Activated T-helper 1 cell treated with anti-CD3 and anti-CD28 coated beads, Interleukin-2, amount 50 U/mL, for 16 hours (primary cell): ENCODE measurements around the gene SLC23A2.
"Not testable (repeated sequence)": the region's sequence is repeated elsewhere in the genome, so short reads cannot be mapped to it uniquely, and the experiment has no call there.

Experiments
- DNase-seq, 2 donors: peaks; one replicate each; pipeline ENCODE4 v3.0.0-alpha.2; 2020; ENCODE audit warnings: low read depth in 1 of 2, low spot score in 1 of 2

SLC23A2 gene

DNA sequence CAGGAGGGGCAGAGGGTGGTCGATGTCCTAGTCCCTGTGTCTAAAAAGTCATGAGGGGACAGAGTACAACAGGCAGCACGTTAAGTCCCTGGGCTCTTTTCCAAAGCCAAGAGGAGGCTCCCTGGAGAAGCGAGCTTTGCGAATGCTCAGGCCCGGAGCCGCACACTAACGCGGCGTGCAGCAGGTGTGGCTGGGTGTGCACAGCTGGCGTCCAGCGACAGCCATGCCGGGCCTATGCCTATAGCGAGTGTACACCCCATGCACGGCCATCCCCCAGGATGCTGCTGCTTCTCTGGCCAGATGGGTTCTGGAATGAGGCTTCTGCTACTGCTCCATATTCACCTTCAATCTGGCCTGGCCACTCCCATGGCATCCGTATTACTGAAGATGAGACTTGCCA, 148.3 kb downstream of the SLC23A2 start:
- no peak for DNase-seq

DNA sequence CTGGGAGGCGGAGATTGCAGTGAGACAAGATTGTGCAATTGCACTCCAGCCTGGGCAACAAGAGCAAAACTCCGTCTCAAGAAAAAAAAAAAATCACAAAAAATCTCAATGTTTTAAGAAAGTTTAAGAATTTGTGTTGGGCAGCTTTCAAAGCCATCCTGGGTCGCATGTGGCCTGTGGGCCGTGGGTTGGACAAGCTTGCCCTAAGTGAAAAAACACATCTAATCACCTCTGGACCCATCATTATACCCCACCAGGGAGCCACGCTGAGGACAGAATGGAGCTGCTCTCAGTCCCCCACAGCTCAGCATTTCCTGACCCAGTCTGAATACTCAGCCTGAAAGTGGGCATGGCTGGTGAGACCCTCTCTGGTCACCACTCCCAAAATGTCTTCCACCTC, 150.3 kb downstream of the SLC23A2 start:
- no peak for DNase-seq

DNA sequence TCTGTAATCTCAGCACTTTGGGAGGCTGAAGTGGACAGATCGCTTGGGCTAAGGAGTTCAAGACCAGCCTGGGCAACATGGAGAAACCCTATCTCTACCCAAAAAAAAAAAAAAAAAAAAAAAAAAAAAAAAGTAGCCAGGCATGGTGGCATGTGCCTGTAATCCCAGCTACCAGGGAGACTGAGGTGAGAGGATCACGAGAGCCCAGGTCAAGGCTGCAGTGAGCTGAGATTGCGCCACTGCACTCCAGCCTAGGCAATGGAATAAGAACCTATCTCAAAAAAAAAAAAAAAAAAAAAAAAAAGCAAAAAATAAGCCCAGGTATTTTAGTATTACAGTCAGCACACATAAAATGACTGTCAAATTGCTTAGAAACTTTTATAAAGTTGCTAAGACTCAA, 152.5 kb downstream of the SLC23A2 start:
- not testable (repeated sequence) for DNase-seq

DNA sequence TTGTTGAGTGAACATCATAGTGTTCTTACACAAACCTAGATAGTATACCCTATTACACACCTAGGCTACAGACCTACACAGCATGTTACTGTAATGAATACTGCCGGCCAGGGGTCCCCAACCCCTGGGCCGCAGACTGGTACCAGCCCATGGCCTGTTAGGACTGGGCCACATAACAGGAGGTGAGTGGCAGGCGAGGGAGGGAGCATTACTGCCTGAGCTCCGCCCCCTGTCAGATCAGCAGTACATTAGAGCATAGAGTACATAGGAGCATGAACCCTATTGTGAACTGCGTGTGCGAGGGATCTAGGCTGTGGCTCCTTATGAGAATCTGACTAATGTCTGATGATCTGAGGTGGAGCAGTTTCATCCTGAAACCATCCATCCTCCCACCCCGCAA, 153.3 kb downstream of the SLC23A2 start:
- DNase-seq = no peak

DNA sequence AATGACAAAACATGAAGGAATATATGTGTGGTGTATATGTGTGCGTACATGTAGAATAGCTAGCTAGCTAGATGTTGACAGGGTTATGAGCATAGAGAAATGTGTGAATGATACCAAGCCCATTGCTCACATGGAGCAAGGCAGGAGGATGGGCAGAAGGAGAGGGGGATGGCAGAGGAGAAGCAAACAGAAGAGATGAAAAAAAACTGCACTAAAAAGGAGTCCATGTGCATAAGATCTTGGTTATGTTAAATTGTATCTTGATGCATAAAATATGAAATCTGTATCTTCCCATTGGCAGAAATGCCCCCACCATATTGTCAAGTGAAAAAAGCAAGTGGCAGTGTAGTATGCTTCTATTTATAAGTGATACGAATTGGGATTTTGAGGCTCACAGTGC, 154.5 kb downstream of the SLC23A2 start:
- no peak for DNase-seq

DNA sequence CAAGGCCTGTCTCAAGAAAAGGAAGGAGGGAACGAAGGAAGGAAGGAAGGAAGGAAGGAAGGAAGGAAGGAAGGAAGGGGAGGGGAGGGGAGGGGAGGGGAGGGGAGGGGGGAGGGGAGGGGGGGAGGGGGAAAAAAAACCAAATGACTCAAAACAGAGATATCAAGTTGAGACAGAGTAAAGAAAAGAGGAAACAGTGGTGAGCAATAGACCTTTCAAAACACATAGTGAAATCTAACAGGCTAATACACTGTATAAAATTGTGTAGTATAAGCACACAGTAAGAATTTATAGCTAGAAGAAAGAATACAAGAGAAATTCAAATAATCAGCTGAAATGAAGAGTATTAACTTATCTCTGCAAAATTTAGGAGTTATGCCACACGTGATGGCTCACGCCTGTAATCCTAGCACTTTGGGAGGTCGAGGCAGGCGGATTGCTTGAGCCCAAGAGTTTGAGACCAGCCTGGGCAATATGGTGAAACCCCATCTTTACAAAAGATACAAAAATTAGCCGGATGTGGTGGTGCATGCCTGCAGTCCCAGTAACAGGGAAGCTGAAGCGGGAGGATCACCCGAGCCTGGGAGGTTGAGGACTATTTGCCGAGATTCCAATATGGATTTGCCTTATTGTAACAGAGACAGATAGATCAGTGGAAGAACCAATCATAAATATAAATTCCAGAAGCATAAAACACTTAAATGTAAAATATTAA, 156.4 kb downstream of the SLC23A2 start:
- DNase-seq = no peak

DNA sequence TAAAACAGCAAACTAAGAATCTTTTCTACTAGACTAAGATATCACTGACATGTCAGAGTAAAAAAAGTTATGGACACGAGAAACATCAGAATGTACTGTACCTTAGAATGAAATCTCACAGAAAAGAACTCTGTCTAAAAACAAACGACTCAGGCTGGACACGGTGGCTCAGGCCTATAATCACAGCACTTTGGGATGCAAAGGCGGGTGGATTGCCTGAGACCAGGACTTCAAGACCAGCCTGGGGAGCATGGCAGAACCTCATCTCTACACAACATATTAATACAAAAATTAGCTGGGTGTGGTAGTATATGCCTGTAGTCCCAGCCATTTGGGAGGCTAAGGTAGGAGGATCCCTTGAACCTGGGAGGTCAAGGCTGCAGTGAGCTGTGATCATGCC, 157.0 kb downstream of the SLC23A2 start:
- DNase-seq = no peak

DNA sequence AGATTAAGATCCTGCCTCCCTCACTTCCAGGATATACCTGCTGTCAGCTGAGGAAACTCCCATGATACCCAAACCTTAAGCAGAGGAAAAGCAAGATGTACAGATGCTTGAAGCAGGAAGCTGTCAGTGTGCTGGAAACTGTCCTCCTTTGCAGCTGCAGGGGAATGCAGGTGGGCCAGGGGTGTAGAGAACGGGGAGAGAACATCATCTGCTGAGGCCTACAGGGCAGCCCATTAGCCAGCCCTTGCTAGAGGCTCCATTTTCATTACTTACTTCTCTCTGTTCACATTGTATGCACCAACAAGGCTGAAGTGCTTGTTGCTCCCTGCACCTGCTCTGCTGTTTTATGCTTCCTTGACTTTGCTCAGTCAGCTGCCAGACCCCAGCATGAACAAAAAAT, 160.5 kb downstream of the SLC23A2 start:
- no peak for DNase-seq

DNA sequence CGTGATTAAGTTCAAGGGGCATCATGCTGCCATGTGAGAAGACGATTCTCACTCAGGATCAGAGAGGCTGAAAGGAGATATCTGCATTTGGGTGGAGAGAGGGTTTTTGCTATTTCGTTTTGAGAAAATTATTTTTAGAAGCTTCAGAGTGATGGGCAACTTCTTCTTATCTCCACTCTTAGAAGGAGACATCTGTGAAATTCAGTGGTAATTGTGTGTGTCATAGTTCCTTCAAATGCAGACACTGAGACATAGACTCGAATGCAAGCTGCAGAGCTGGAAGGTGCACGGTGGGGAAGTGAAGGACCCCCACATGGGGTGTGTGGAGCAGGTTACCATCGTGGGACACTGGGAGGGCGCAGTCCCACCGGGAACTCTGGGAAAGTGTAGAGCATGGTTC, 162.8 kb downstream of the SLC23A2 start:
- DNase-seq = no peak

DNA sequence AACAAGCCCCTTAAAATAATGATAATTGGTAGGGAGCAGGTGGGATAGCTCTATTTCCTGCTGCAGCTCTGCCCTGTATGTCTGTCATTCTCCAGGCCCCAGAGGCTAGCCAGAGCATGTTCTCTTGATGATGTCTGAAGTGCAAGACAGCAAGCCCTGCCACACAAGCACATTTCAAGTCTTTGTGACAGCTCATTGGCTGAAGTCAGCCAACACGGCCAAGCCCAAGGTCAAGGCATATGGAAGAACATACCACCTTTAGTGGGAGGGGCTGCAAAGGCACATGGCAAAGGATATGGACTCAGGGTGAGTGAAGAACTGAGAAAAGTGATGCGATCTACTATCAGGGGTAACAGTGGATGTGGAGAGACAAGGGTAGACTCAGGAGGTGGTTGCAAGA, 163.6 kb downstream of the SLC23A2 start:
- DNase-seq = no peak

DNA sequence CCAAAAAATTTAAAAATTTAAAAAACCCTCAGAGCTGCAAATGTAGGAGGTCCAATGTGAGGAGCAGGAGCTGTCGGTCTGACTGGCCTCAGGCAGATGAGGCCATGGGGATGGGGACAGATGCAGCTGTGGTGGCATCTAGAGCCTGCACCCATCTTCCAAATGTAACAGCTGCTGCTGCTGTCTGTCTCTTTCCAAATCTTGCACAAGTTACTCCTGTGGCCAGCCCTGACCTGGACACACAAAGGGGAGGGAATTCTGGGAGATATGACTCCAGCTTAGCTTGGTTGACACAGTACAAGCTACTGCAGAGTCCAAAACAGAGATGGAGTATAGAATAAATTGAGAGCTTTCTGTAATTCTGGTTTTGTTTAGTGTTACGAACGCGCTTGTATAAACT, 164.4 kb downstream of the SLC23A2 start:
- no peak for DNase-seq

DNA sequence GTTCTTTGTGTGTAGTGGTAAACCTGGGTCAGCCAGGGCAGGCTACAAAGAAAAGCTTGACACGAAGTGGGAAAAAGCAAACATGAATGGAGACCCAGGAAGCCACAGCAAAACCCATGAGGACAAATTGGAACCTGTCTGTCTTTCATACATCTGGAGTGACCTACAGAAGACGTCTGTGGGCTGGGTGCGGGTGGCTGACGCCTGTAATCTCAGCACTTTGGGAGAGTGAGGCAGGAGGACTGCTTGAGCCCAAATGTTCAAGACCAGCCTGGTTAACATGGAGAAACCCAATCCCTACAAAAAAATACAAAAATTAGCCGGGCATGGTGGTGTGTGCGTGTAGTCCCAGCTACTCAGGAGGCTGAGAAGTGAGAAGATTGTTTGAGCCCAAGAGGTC, 164.8 kb downstream of the SLC23A2 start:
- DNase-seq = no peak

DNA sequence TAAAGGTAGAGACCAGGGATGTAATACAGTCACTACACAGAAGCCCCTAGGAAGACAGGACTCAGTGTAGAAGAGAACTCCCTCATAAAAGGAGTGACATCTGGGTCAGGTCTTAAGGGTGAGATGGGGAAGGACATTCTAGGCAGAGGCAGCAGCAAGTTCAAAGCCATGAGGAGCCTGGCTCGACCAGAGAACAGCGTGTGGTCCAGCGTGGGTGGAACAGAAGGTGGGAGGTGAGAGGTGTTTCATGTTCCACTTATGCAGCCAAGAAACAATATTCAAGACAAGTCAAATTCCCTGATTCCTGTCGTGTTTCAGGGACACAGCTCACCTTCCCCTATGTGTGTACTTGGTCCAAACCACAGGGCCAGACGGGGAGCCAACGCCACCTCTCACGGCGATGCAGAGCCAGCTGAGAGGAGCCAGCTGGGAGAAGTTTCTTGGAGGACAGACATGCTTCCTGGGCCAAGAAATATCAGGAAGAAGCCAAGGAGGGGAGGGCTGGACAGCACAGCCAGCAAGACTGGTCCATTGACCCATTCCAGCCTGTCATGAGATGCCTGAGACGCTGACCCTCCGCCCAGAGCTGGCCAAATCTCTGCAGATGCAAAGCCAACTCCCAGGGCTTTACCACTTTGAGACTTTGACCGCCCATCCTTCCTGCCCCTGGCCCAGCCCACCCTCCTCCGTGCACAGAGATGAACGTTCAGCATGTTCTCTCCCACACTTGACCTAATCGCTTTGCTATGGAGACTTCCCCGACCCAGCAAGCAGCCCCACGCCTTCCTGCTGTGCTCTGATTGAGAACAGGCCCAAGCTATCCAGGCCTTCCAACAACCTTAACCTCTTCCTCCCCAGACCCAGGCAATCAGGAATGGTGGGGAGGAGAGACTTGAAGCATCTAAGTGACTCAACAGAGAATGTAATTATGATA, 165.8 kb downstream of the SLC23A2 start:
- DNase-seq = no peak

DNA sequence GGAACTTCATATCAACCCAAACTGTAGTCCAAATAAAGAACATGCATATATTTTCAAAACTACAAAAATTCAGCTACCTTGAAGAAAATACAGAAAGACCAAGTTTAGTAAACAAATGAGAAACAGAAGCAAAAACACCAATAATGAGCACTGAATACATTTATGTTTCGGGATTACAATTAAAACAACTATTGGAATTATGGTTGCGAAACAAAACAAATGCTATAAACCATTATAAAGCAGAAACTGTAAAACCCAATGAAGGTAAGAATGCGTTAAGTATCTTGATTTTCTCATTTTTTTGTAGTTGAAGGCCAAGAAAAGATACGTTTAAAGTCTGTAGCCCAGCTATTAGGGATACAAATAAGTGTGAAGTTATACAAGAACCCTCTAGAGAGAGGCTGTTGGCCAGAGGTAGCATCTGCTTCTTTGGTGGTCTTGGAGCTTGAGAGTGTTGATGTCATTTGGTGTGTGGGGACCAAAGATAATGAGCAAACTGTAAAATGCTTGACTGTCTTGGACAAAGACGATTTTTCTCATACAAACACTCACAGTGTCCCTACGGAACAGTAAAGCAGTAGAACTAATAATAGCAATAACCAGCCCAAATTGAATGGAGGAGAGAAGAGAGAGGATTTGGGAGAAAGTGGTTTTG, 168.1 kb downstream of the SLC23A2 start:
- no peak for DNase-seq

DNA sequence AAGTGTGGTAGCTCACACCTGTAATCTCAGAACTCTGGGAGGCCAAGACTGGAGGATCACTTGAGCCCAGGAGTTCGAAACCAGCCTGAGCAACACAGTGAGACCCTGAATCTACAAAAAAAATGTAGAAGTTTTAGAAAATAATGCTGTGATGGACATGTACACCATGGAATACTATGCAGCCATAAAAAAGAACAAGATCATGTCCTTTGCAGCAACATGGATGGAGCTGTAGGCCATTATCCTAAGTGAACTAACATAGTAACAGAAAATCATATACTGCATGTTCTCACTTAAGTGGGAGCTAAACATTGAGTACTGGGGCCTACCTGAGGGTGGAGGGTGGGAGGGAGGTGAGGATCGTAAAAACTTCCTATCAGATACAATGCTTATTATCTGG, 168.8 kb downstream of the SLC23A2 start:
- no peak for DNase-seq

DNA sequence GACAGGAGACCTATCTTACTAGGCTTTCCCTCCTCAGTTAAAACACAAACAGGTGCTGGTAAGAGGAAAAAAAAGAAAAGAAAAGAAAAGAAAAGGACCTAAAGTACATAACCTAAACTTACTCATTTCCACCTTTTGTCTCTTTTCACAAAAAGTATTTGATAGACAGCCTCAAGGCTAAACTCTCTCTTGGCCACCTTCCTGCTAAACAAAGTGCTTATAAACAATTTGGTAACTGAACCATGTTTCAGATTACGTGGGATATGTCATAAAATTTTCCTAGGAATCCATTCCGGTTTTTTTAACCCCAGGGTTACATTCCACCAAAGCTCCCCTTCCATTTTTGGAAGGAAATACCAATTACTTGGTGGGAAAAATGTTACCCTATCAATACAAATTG, 170.6 kb downstream of the SLC23A2 start:
- DNase-seq = no peak

DNA sequence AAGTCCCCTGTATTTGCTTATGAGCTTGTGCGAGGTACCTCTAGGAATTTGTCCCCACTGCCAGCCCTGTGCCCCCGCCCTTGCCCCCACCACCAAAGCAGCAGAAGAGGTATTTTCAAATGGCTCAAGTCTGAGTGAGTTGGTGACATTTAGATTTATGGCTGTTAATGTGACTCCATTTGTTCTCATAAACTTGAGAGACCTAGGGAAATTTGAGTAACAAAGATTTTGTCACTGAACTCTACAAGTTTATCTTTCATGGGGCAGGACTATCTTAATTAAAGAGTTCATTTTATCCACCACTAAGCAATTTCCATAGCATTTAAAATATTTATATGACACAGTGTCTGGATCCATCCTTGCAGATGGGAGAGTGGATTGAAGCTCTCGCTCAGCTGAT, 171.1 kb downstream of the SLC23A2 start:
- no peak for DNase-seq

DNA sequence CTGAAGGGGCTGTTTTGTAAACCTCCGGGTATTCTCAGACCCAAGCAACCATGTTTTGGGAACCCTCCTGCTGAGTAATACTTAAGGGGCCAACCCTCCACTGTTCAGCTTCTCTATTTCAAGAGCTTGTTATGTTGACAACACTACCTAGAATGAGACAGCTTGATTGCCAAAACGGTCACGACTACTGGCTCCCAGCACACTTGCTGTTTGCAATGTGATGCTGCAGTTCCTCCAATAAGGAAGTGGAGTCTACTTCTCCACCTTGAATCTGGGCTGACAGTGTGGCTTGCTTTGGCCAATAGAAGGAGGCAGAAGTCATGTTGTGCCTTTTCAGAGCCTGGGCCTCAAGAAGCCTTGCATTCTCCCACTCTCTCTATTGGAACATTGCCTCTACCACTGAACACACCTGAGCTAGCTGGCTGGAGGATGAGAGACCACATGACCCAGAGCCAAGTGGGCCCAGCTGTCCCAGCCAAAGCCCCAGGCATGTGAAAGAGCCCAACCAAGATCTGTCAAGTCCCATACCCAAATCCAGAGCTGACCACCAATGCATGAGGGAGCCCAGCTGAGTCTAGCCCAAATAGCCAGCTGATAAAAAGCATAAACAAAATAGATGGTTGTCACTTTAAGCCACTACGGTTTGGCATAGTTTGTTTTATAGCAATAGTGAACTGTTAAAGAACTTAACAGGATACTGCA, 171.6 kb downstream of the SLC23A2 start:
- no peak for DNase-seq

DNA sequence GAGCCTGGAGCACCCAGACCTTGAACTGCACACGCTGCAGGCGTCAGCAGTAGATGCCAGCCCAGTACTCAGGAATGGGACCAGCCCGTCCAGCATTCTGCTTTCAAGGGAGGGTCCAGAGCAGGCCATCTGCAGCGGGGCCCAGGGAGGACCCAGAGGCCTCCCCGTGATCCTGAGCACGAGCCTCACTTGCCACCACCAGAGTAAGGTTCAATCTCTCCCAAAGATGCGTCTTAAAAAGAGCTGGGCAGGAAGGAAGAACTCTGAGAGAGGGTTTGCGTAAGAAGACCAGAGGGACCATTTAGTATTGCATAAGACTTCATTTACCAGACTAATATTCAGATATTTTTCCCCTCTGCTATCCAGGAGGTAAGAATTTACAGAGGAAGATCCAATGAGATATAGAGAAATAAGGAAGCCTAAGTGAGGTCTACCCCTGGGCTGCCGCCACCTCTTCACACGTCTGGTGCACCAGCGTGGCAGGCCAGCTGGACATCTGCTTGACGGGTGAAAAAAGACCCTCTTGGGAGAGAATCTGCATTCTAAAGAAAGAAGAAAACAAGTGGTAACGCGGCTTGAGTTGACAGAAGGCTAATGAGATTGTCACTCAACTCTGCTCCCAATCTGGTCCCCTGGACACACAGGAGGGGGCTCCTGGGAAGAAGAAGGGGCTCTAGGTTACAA, 172.3 kb downstream of the SLC23A2 start:
- no peak for DNase-seq

DNA sequence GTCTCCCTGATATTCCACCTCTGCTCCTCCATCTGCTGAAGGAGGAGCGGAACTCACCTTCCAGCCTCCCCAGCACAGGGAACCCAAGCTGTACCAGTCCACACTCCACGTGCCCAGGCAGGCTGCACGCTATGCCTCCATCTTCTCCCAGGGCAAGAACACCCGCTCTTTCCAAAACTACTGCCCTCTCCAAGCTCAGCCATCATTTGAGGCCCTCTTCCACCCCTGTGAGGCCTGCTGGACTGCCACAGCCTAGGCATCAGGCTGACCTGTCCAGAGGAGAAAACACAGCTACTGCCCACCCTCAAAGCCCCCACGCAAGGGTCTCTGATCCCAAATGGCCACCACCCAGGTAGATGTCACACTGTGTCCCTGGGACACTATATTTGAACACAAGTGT, 179.7 kb downstream of the SLC23A2 start:
- DNase-seq = no peak
